HG02884 (cell line): ENCODE measurements around the gene VPS13D.

Experiments used
- ATAC-seq: cut with Tn5 transposase; IDR thresholded peaks from one replicate; pipeline ENCODE4 v1.9.1; 2021; ENCODE audit warnings: mild to moderate bottlenecking, moderate library complexity; ENCODE audit not compliant: unreplicated experiment

Gene VPS13D

GRCh38 chr1:12397462-12398450, 167.9 kb downstream of the VPS13D start:
- ATAC-seq, result no peak

- no peak for ATAC-seq
These were observed 168.6 kb downstream of the VPS13D start for GRCh38 chr1:12398479-12398878.

- no peak for ATAC-seq
These were observed 170.3 kb downstream of the VPS13D start for GRCh38 chr1:12400027-12400693.

GRCh38 chr1:12402159-12402673, 172.4 kb downstream of the VPS13D start:
- no peak for ATAC-seq

- no peak for ATAC-seq
These were observed 173.0 kb downstream of the VPS13D start for GRCh38 chr1:12402842-12403241.

GRCh38 chr1:12404918-12405317, 175.1 kb downstream of the VPS13D start:
- ATAC-seq, result no peak

GRCh38 chr1:12405325-12406210, 175.7 kb downstream of the VPS13D start:
- no peak for ATAC-seq

GRCh38 chr1:12406211-12407021, 176.6 kb downstream of the VPS13D start:
- ATAC-seq, result no peak

- no peak for ATAC-seq
These were observed 177.5 kb downstream of the VPS13D start for GRCh38 chr1:12407050-12407961.

- ATAC-seq, result no peak
These were observed 178.2 kb downstream of the VPS13D start for GRCh38 chr1:12407962-12408454.

- no peak for ATAC-seq
These were observed 178.8 kb downstream of the VPS13D start for GRCh38 chr1:12408662-12409061.

GRCh38 chr1:12409681-12410080, 179.9 kb downstream of the VPS13D start:
- ATAC-seq, result no peak

GRCh38 chr1:12410351-12410750, 180.5 kb downstream of the VPS13D start:
- ATAC-seq, result no peak

GRCh38 chr1:12411098-12411497, 181.3 kb downstream of the VPS13D start:
- no peak for ATAC-seq

GRCh38 chr1:12411747-12412146, 181.9 kb downstream of the VPS13D start:
- ATAC-seq, result no peak

GRCh38 chr1:12412439-12412838, 182.6 kb downstream of the VPS13D start:
- ATAC-seq, result no peak

GRCh38 chr1:12413664-12414410, 184.0 kb downstream of the VPS13D start:
- no peak for ATAC-seq

GRCh38 chr1:12414444-12415018, 184.7 kb downstream of the VPS13D start:
- no peak for ATAC-seq
